Cerebellar cortex (tissue), 1 donor: ENCODE data around the gene CFAP221.
A peak's percentile ranks its signal among the peaks of the same experiment; 100 is the strongest.
"Not testable (repeated sequence)": the region's sequence is repeated elsewhere in the genome, so short reads cannot be mapped to it uniquely, and the experiment has no call there.

Source experiments
- DNase-seq: peaks from one replicate; pipeline ENCODE4 v3.0.0-alpha.2; 2015; ENCODE audit warnings: low spot score

The CFAP221 gene

DNA sequence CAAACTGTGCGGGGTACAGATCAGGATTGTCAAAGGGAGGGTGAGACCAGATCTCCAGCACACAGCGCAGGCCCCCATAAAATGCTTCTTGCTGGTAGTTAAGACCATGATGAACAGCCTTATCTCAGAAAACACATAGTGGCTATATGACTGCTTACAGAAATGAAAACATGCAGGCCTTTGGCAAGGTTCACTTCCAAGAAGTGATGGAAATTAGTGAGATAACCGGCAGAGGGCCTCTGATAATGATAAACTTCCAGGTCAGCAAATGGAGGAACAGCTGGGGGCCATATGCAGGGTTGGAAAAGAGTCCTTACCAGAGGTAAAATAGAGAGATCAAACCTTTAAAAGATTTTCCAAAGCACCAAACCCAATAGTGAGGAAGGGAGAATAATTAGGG lies 46.6 kb downstream of the CFAP221 start:
- DNase-seq: no peak

DNA sequence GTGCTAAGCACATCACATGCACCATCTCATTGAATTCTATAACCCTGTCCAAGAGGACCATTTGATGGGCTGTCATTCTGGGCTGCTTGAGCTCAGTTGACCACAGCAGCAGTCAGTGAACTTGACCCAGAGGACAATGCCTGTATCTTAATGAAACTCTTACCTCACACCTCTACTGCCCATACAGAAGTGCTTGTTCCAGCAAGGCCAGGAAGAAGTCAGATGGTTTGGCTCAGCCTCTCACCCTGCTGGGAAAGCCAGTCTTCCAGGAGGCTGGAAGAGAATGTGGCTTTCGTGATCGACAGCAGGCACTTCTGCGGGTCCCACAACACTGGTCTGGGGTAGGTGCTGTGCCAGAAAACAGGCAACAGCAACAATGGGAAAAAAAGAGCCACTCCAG lies 47.3 kb downstream of the CFAP221 start:
- no peak for DNase-seq

DNA sequence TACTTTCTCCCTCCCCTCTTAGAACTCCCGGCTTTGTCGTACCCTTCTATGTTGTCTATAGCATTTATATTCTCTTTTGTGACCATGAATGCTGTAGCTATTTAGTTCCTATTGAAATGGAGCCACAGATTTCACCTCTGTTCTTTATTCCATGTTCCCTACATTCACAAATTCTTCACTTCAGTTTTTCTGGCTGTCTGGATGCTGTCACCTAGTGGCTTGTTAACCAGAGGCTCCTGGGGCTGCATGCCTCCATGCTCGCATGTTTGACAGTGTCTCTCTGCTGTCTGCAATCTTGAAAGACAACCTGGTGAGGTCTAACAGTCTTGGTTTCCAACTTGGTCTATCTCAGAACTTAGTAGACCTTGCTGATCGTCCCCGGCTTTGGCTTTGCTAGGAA lies 48.2 kb downstream of the CFAP221 start:
- no peak for DNase-seq

DNA sequence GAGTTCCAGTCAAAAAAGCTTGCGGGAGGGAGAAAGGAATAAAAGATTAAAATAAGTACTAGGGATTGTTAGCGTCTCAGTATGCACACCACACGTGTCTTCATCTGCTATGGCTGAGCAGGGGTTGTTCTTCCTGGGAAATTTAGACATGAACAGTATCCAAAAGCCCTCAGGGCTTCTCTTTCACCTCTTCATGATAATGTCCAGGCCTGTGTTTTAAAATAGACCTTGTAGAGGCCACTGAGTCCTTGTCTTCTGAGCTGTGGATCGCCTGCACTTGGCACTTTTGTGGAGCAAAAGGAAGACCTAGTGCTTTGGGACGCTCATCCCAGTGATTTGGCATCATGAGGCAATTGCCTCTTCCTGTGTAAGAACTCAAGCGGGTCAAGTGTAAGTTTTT lies 52.4 kb downstream of the CFAP221 start:
- no peak for DNase-seq

DNA sequence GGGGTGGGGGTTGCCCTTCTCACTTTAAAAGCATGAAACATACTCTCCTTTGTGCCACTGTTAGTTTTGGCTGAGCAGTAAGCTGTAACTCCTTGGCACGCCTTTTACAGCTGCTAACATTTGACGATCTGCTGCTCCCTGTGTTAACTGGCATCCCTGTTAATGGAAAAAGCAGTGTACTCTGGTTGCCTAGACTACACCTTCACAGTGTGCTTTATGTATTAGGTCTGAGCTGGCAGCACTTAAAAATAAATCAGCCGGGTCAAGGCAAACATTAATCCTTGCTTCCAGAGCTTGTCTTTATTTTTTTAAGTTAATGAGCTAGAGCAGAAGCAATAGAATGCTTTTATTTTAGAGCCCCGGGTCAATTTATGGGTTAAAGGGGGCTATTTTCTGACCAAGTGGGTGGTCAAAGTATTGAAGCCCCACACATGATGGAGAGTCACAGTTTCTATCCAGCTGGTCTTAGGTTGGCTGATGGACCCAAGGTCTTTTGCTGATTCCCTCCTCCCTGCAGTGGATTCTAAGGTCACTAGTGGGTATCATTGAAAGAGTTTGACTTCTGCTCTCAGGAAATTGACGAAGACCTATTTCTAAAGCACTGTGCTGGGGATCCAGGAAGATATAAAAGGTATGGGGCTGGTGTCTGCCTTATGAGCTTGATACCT lies 54.5 kb downstream of the CFAP221 start:
- no peak for DNase-seq

- DNase-seq: peak; percentile 17
Measured at GRCh38 chr2:119599384-119599783, 55.1 kb downstream of the CFAP221 start.

GRCh38 chr2:119605096-119605495 lies 60.8 kb downstream of the CFAP221 start:
- no peak for DNase-seq

DNA sequence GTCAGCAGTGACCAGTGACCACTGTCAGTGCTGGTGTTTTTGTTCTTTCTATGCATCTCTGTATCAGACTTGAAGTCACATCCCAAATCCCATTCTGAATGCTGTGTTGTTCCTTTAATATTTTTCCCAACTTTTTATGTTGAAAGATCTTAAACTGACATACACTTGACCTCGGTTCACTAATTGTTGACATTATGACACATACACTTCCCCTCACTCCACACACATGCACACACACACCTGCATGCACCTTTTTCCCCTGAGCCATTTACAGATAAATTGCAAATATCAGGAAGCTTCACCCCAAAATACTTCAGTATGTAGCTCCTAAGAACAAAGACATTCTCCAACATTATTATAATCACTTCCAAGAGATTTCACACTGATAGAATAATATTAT lies 62.4 kb downstream of the CFAP221 start:
- DNase-seq: no peak

DNA sequence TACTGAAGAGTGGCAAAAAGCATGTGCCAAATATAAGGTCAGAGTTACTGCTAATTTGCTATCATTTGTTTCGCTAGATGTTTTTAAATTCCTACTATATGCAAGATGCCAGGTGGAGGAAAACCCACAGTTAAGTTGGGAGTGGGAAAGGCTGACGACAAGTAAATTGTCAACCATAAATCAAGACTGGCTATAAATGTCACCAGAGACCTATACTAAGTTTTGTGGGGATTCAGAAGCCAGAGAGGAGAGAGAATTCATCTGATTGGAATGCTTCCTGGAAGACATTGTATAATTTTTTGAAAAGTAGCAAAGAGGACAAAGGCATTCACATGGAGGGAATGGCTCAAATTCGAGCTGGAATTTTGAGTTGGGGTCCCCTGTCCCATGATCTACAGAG lies 64.3 kb downstream of the CFAP221 start:
- DNase-seq: no peak

GRCh38 chr2:119609337-119609736 lies 65.1 kb downstream of the CFAP221 start:
- DNase-seq: no peak

GRCh38 chr2:119614140-119614539 lies 69.9 kb downstream of the CFAP221 start:
- not testable (repeated sequence) for DNase-seq

GRCh38 chr2:119616421-119616820 lies 72.2 kb downstream of the CFAP221 start:
- no peak for DNase-seq

DNA sequence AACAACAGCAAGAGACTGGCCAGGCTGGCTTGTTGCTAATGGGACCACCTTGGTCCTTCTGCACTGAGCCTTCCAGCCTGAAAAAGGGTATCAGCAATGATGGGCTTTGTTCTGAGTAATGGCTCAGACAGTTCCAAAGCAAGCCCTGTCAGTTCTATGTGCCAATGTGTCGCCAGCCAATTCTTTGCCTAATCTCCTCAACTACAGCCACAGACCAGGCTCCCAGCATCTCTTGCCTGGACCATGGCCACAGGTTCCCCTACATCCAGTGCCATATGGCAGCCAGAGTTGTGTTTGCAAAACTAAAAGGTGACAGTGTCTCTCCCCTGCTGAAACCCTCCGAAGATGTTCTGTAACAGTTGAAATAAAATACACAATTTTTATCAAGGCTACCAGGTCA lies 73.2 kb downstream of the CFAP221 start:
- DNase-seq: peak; percentile 38

DNA sequence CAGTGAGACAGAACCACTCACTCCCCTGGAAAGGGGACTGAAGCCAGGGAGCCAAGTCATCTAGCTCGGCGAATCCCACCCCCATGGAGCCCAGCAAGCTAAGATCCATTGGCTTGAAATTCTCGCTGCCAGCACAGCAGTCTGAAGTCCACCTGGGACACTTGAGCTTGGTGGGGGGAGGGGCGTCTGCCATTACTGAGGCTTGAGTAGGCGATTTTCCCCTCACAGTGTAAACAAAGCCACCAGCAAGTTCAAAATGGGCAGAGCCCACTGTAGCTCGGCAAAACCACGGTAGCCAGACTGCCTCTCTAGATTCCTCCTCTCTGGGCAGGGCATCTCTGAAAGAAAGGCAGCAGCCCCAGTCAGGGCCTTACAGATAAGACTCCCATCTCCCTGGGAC lies 74.5 kb downstream of the CFAP221 start:
- DNase-seq: not testable (repeated sequence)

- DNase-seq: no peak
Measured at GRCh38 chr2:119625226-119625625, 81.0 kb downstream of the CFAP221 start.

DNA sequence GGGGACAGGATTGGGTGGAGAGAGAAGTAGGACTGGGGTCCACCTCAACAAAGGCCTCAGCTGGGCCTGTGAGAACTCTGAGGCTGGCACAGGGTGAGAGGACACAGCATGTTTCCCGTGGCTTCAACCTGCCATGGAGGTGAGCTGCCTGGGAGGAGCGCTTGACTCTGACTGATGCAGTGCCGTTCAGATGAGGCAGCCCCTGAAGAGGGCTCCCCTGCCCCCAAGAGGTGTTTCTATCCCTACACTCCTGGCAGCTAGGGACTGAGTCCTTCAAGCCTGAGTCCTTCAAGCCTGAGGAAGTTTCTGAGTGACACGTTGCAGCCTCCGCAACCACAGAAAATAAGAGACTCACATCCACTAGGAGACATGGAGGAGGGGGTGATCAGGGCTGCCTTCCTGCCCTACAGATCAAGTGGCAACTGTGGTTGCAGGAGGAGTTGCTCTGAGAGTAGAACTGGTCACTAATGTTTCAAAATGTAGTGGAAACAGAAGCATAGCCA lies 85.1 kb downstream of the CFAP221 start:
- DNase-seq: no peak

GRCh38 chr2:119630121-119630520 lies 85.9 kb downstream of the CFAP221 start:
- DNase-seq: no peak

GRCh38 chr2:119637371-119637770 lies 93.1 kb downstream of the CFAP221 start:
- no peak for DNase-seq

DNA sequence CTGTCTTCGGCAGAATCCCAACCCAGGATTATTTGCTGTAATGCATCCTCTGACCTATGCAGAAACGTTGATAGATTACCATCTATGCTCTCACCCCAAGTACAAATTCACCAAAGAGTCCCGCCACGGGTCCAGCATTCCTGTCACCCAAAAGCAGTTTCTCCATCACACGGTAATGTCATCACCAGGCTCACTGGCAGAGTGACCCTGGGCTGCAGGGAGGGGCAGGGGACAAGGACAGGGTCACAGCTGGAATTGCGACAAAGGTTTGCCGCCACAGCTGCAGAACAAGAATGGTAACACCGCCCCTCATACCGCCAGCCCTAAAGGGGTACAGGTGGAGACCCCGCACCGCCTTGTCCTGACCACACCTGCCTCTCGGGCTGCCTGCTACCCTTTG lies 94.0 kb downstream of the CFAP221 start:
- DNase-seq: no peak

DNA sequence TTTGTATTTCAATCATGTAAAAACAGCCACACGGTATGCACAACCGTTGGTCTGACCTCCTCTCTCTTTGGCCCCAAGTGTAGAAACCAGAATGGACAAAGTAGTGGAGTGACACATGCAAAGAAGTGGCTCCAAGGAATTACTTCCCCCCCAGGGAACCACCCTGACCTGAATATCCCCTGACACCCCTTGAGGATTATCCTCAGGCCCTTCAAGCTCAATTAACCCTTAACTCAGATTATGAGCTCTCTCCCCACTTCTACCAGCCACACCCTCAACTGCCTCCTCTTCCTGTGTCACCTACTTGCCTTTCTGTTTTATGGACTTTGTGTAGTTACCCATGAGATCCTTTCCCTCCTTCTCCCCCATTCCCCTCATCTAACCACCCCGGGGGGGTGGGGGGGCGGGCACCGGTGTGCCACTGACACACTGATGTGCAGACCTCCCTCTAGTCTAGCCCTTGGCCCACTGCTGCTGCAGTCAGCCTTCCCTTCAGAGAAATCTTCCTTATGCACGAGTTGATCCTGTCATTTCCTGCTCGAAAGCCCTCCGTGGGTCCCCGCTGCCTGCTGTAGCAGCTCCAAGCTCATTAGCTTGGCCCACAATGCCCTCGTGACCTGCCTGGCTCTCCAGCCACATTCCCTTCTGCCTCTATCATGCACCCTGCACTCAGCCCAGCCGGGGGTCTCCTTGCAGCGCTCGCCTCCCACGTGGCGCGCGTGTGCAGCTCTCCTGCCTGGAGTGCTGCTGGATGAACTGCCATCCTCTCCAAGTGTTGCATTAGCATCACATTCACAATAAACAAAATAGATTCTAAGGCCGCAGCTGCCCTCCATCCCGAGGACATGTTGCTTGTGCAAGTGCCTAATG lies 94.7 kb downstream of the CFAP221 start:
- DNase-seq: no peak

DNA sequence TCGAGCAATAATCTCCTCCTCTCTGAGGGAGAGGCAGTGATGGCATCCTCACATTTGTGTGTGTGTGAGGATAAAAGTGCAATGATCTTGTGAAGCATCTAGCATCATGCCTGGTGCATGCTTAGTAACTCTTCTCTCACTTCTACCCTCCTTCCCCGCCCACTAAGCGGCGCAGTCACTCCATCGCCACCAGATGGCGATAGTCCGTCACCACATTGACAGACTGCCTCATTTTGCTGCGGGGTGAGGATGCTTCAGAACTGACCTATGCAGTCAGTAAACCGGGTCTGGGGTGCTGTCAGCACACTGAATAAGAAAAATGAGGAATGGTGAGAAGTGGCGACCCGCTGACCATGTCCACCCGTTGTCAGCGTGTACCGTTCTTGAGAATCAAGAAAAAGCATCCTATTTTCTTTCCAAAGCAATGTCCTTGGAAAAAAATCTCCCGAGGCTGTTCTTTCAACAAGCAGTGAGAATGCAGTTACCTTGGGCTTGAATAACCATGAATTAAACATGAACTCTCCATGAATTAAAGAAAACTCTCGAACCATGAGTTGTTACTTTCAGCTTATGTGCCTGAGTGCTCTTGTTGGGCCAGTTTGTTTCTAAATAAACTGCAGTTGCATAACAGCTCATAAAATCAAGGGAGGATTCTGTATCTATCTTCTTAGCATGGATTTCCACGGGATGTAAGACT lies 97.5 kb downstream of the CFAP221 start:
- peak; percentile 90 for DNase-seq

- no peak for DNase-seq
Measured at GRCh38 chr2:119644186-119644585, 99.9 kb downstream of the CFAP221 start.
